ENCODE measurements around the gene ADAM11.

Gene ADAM11

DNA sequence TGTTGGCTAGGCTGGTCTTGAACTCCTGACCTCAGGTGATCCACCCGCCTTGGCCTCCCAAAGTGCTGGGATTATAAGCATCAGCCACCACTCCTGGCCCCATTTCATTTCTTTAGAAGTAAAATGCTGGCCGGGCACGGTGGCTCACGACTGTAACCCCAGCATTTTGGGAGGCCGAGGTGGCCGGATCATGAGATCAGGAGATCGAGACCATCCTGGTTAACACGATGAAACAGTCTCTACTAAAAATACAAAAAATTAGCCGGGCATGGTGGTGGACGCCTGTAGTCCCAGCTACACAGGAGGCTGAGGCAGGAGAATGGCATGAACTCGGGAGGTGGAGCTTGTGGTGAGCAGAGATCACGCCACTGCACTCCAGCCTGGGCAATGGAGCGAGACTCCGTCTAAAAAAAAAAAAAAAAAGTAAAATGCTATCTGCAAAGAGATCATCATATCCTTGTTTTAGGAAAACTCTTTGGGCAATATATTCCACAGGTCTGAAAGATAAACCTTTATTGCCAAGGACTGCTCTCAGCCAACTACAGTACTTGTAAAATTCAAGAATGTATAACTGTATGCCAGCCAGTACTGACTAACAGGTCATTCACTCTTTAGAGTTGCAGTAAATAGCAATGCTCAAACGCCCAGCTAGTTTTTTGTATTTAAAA is 67.5 kb downstream of the ADAM11 start:
- H3K4me3 ChIP-seq (ENCODE audit: low read depth, low read length), result no peak overlapping the region
- TF ChIP-seq ZNF221 (tag by site-specific recombination; IDR thresholded peaks at IDR 0.05; ENCODE audit: borderline replicate concordance) (no peak), ZFP41 (tag by site-specific recombination; IDR thresholded peaks at IDR 0.05; ENCODE audit: borderline replicate concordance) (no peak), SCRT1 (tag by site-specific recombination; IDR thresholded peaks at IDR 0.05; ENCODE audit: borderline replicate concordance) (peak; percentile 68; the same call in 1 of the 2 replicates)
- TF ChIP-seq, protein P1, sequence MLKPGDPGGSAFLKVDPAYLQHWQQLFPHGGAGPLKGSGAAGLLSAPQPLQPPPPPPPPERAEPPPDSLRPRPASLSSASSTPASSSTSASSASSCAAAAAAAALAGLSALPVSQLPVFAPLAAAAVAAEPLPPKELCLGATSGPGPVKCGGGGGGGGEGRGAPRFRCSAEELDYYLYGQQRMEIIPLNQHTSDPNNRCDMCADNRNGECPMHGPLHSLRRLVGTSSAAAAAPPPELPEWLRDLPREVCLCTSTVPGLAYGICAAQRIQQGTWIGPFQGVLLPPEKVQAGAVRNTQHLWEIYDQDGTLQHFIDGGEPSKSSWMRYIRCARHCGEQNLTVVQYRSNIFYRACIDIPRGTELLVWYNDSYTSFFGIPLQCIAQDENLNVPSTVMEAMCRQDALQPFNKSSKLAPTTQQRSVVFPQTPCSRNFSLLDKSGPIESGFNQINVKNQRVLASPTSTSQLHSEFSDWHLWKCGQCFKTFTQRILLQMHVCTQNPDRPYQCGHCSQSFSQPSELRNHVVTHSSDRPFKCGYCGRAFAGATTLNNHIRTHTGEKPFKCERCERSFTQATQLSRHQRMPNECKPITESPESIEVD (tag by site-specific recombination; IDR thresholded peaks at IDR 0.05), result peak; percentile 66
- ChIA-PET POLR2A (interaction anchor here (0.6 to 1.7 kb wide), 3 partner anchors 10 to 600 kb away, joined by 5 to 7 read pairs (median 6); no protein-coding TSS in a partner anchor), CTCF (interaction anchor here (0.7 to 1.3 kb wide), 5 partner anchors 39 to 1067 kb away, joined by 3 to 6 read pairs (median 3); partner anchors contain the start of gene ACBD4)
- no peak overlapping the region for H3K27ac ChIP-seq (ENCODE audit: extremely low read depth, low read depth, low read length)
- peaks cover 18% of the 10 kb centered on the region for H3K4me1 ChIP-seq (ENCODE audit: control insufficient read depth, insufficient read depth, low read length)
- H3K9me3 ChIP-seq (ENCODE audit: control insufficient read depth, insufficient read depth, low read depth, low read length), result no peaks in the 10 kb centered on the region
- H3K36me3 ChIP-seq (ENCODE audit: control insufficient read depth in 2 of 2, insufficient read depth in 1 of 2, low read length in 2 of 2), result no peaks in the 10 kb centered on the region; a peak in 1 of 3 replicates

DNA sequence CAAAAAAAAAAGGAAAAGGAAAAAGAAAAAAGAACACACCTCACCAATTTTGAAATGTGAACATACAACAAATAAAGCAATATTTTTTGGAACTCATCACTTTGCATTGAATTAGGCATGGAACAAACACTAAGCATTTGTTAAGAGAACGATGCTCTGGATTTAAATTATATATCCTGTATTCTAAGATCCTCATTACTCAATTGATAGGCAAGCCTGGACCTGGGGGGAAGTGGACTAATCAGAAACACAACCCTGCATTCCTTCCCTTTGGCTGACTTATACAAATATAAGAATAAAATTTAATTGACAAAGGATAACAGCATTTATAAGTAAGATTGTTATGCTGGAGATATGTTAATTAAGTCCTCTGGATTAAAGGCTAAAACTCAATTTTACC is 69.1 kb downstream of the ADAM11 start:
- peak overlapping the region; percentile 6; the same call in 1 of the 2 replicates for H3K4me3 ChIP-seq (ENCODE audit: low read depth, low read length)
- H3K4me1 ChIP-seq (ENCODE audit: control insufficient read depth, insufficient read depth, low read length), result peaks cover 17% of the 10 kb centered on the region
- H3K27ac ChIP-seq (ENCODE audit: extremely low read depth, low read depth, low read length), result no peak overlapping the region
- ChIA-PET POLR2A (no interaction called here), CTCF (interaction anchor here (1.3 to 1.6 kb wide), 3 partner anchors 37 to 57 kb away, joined by 4 to 13 read pairs (median 5); no protein-coding TSS in a partner anchor)
- no peaks in the 10 kb centered on the region; a peak in 1 of 3 replicates for H3K36me3 ChIP-seq (ENCODE audit: control insufficient read depth in 2 of 2, insufficient read depth in 1 of 2, low read length in 2 of 2)
- no peaks in the 10 kb centered on the region for H3K9me3 ChIP-seq (ENCODE audit: control insufficient read depth, insufficient read depth, low read depth, low read length)
- TF ChIP-seq ZNF394 (tag by site-specific recombination; IDR thresholded peaks at IDR 0.05; ENCODE audit: borderline replicate concordance), result no peak
- 0 out of 2 replicates have a peak, but pooled peaks have one; percentile 28 for TF ChIP-seq ZNF664 (tag by site-specific recombination; IDR thresholded peaks at IDR 0.05)
- peak; percentile 54 for TF ChIP-seq ZBTB17 (tag by site-specific recombination; IDR thresholded peaks at IDR 0.05)
- TF ChIP-seq, protein P2, sequence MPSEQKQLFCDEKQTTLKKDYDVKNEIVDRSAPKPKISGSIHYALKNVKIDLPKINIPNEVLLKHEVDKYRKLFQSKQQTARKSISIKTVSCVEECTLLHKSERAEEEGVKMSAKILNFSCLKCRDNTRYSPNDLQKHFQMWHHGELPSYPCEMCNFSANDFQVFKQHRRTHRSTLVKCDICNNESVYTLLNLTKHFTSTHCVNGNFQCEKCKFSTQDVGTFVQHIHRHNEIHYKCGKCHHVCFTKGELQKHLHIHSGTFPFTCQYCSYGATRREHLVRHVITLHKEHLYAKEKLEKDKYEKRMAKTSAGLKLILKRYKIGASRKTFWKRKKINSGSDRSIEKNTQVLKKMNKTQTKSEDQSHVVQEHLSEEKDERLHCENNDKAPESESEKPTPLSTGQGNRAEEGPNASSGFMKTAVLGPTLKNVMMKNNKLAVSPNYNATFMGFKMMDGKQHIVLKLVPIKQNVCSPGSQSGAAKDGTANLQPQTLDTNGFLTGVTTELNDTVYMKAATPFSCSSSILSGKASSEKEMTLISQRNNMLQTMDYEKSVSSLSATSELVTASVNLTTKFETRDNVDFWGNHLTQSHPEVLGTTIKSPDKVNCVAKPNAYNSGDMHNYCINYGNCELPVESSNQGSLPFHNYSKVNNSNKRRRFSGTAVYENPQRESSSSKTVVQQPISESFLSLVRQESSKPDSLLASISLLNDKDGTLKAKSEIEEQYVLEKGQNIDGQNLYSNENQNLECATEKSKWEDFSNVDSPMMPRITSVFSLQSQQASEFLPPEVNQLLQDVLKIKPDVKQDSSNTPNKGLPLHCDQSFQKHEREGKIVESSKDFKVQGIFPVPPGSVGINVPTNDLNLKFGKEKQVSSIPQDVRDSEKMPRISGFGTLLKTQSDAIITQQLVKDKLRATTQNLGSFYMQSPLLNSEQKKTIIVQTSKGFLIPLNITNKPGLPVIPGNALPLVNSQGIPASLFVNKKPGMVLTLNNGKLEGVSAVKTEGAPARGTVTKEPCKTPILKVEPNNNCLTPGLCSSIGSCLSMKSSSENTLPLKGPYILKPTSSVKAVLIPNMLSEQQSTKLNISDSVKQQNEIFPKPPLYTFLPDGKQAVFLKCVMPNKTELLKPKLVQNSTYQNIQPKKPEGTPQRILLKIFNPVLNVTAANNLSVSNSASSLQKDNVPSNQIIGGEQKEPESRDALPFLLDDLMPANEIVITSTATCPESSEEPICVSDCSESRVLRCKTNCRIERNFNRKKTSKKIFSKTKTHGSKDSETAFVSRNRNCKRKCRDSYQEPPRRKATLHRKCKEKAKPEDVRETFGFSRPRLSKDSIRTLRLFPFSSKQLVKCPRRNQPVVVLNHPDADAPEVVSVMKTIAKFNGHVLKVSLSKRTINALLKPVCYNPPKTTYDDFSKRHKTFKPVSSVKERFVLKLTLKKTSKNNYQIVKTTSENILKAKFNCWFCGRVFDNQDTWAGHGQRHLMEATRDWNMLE (tag by site-specific recombination; conservative IDR thresholded peaks at IDR 0.05; ENCODE audit: low read depth), result no peak
- no peak for TF ChIP-seq ZNF701 (tag by site-specific recombination; IDR thresholded peaks at IDR 0.05)

DNA sequence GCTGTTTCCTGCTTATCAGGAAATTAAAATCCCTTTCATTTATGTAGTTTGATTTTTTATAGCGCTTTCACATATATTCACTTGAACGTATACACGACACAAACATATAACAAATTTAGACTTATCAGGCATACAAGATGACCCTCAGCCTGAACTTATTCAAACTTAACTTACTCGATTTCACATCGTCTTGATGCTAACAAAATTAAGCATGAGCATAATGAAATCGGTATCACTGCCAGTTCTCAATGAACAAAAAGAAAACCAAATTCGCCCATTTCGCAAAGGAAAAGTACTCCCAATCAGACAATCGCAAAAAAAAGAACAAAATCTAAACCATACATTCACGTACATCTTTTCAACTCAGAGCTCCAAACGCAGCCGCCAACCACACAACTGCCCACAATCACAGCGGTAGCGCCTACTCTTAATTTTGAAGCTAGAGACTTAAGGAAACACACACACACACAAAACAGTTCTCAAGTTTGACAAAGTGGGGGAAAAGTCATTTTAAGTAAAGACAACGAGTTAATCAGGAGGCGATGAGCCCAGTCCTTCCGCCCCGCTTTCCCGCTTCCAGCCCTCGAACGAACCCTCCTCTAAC is 70.2 kb downstream of the ADAM11 start:
- Histone ChIP-seq H3K9me3 (ENCODE audit: control insufficient read depth, insufficient read depth, low read depth, low read length) (no peaks in the 10 kb centered on the region), H3K36me3 (ENCODE audit: control insufficient read depth in 2 of 2, insufficient read depth in 1 of 2, low read length in 2 of 2) (no peaks in the 10 kb centered on the region; a peak in 1 of 3 replicates), H3K27ac (ENCODE audit: extremely low read depth, low read depth, low read length) (peak overlapping the region; percentile 93; the same call in 1 of the 2 replicates), H3K4me3 (ENCODE audit: low read depth, low read length) (peak overlapping the region; percentile 78), H3K4me1 (ENCODE audit: control insufficient read depth, insufficient read depth, low read length) (peaks cover 14% of the 10 kb centered on the region)
- CTCF ChIA-PET, result interaction anchor here (0.6 to 1.6 kb wide), 5 partner anchors 19 to 306 kb away, joined by 3 to 13 read pairs (median 5); partner anchors contain the start of gene ACBD4
- POLR2A ChIA-PET, result interaction anchor here (0.5 to 1.2 kb wide), 5 partner anchors 8 to 988 kb away, joined by 3 to 5 read pairs (median 4); partner anchors contain the start of gene DBF4B
- TF ChIP-seq MZF1 (tag by site-specific recombination; IDR thresholded peaks at IDR 0.05; ENCODE audit: borderline replicate concordance) (no peak), ZNF654 (tag by site-specific recombination; IDR thresholded peaks at IDR 0.05; ENCODE audit: low read depth) (no peak), PRDM1 (tag by site-specific recombination; IDR thresholded peaks at IDR 0.05) (peak; percentile 99), EGR2 (tag by site-specific recombination; IDR thresholded peaks at IDR 0.05; ENCODE audit: low read depth) (peak; percentile 69), ZNF155 (tag by site-specific recombination; IDR thresholded peaks at IDR 0.05) (no peak), ZSCAN23 (tag by site-specific recombination; IDR thresholded peaks at IDR 0.05) (no peak), ZNF600 (tag by site-specific recombination; IDR thresholded peaks at IDR 0.05) (0 out of 2 replicates have a peak, but pooled peaks have one; percentile 25), ZNF626 (tag by site-specific recombination; IDR thresholded peaks at IDR 0.05) (no peak), ZNF394 (tag by site-specific recombination; IDR thresholded peaks at IDR 0.05; ENCODE audit: borderline replicate concordance) (no peak), ZNF354C (tag by site-specific recombination; IDR thresholded peaks at IDR 0.05; ENCODE audit: borderline replicate concordance, low read depth) (no peak)
- TF ChIP-seq, protein P3, sequence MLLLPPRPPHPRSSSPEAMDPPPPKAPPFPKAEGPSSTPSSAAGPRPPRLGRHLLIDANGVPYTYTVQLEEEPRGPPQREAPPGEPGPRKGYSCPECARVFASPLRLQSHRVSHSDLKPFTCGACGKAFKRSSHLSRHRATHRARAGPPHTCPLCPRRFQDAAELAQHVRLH (tag by site-specific recombination; IDR thresholded peaks at IDR 0.05), result no peak
- TF ChIP-seq, protein P4, sequence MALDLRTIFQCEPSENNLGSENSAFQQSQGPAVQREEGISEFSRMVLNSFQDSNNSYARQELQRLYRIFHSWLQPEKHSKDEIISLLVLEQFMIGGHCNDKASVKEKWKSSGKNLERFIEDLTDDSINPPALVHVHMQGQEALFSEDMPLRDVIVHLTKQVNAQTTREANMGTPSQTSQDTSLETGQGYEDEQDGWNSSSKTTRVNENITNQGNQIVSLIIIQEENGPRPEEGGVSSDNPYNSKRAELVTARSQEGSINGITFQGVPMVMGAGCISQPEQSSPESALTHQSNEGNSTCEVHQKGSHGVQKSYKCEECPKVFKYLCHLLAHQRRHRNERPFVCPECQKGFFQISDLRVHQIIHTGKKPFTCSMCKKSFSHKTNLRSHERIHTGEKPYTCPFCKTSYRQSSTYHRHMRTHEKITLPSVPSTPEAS (tag by site-specific recombination; IDR thresholded peaks at IDR 0.05), result no peak; the same call in 1 of the 2 replicates
